DOHH2 (cell line): ENCODE measurements around the gene IFT88.

Source experiments
- H3F3A ChIP-seq: fragments of 200-600 bp; sonication (generic), shearing (Covaris generic); 2 replicates; pipeline ENCODE4 v1.6.0; 2016; ENCODE audit warnings: antibody characterized with exemption, mild to moderate bottlenecking; ENCODE audit not compliant: control insufficient read depth, insufficient read depth
- H3K27ac ChIP-seq: fragments of 200-600 bp; sonication (generic); 2 replicates; pipeline ENCODE4 v1.5.1; 2014; ENCODE audit warnings: low read depth, mild to moderate bottlenecking, low read length, moderate library complexity
- H3K27me3 ChIP-seq: fragments of 200-600 bp; sonication (generic); 2 replicates; pipeline ENCODE4 v1.6.1; 2014; ENCODE audit warnings: mild to moderate bottlenecking, low read length, mixed read lengths; ENCODE audit not compliant: control insufficient read depth
- H3K36me3 ChIP-seq: fragments of 200-600 bp; sonication (generic); 2 replicates; pipeline ENCODE4 v1.6.1; 2014; ENCODE audit warnings: mild to moderate bottlenecking, low read length, moderate library complexity, mixed read lengths; ENCODE audit not compliant: control insufficient read depth
- H3K4me1 ChIP-seq: fragments of 200-600 bp; sonication (generic); 2 replicates; pipeline ENCODE4 v1.6.1; 2014; ENCODE audit warnings: mild to moderate bottlenecking, low read length, mixed read lengths; ENCODE audit not compliant: control insufficient read depth
- H3K4me2 ChIP-seq: fragments of 200-600 bp; sonication (generic); 2 replicates; pipeline ENCODE4 v1.6.0; 2014; ENCODE audit warnings: mild to moderate bottlenecking, low read length, moderate library complexity
- H3K4me3 ChIP-seq: fragments of 200-600 bp; sonication (generic); 2 replicates; pipeline ENCODE4 v1.5.1; 2014; ENCODE audit warnings: mild to moderate bottlenecking, low read length, mixed read lengths
- H3K79me2 ChIP-seq: fragments of 200-600 bp; sonication (generic); 2 replicates; pipeline ENCODE4 v1.6.1; 2014; ENCODE audit warnings: mild to moderate bottlenecking, low read length, mixed read lengths; ENCODE audit not compliant: control insufficient read depth
- H3K9me2 ChIP-seq: fragments of 200-600 bp; sonication (generic); replicated peaks from 2 replicates; pipeline ENCODE4 v1.6.1; 2014; ENCODE audit warnings: mild to moderate bottlenecking, low read length, mixed read lengths; ENCODE audit not compliant: control insufficient read depth
- H3K9me3 ChIP-seq: fragments of 200-600 bp; sonication (generic); 2 replicates; pipeline ENCODE4 v1.6.1; 2014; ENCODE audit warnings: antibody characterized with exemption, low read length, mixed read lengths; ENCODE audit not compliant: control insufficient read depth, insufficient read depth
- H4K20me1 ChIP-seq: fragments of 200-600 bp; sonication (generic); 2 replicates; pipeline ENCODE4 v1.6.0; 2014; ENCODE audit warnings: low read depth, mild to moderate bottlenecking, antibody characterized with exemption, low read length, moderate library complexity; ENCODE audit not compliant: control insufficient read depth, insufficient read depth
- CTCF ChIP-seq: fragments of 200-600 bp; sonication (generic); IDR thresholded peaks from one replicate; pipeline ENCODE4 v1.5.1; 2014; ENCODE audit warnings: antibody characterized with exemption, mild to moderate bottlenecking, low read depth, low read length; ENCODE audit not compliant: poor library complexity, severe bottlenecking
- EZH2phosphoT487 ChIP-seq: fragments of 200-600 bp; sonication (generic); IDR thresholded peaks from 2 replicates; pipeline ENCODE4 v1.6.1; 2017; ENCODE audit warnings: borderline replicate concordance, mild to moderate bottlenecking, antibody characterized with exemption, low read length, moderate library complexity, mixed read lengths

Gene IFT88

GRCh38 chr13:20544201-20544923, 22.6 kb upstream of the IFT88 start:
- TF ChIP-seq EZH2phosphoT487 (no peak), CTCF (no peak)
- Histone ChIP-seq H3F3A (no peaks in the 10 kb centered on the region), H3K9me3 (no peaks in the 10 kb centered on the region; the same call in 1 of the 2 replicates), H3K27ac (no peak overlapping the region), H3K4me3 (no peak overlapping the region), H3K79me2 (no peaks in the 10 kb centered on the region), H3K27me3 (no peaks in the 10 kb centered on the region; the same call in 1 of the 2 replicates), H3K9me2 (no peaks in the 10 kb centered on the region), H3K4me1 (no peaks in the 10 kb centered on the region), H3K36me3 (no peaks in the 10 kb centered on the region), H4K20me1 (no peaks in the 10 kb centered on the region), H3K4me2 (no peak overlapping the region)

- no peak overlapping the region for H3K27ac ChIP-seq
- TF ChIP-seq EZH2phosphoT487 (no peak), CTCF (no peak)
- no peaks in the 10 kb centered on the region for H3F3A ChIP-seq
- no peaks in the 10 kb centered on the region for H3K4me1 ChIP-seq
- no peaks in the 10 kb centered on the region for H3K79me2 ChIP-seq
- no peaks in the 10 kb centered on the region for H3K9me2 ChIP-seq
- H3K36me3 ChIP-seq: no peaks in the 10 kb centered on the region
- no peaks in the 10 kb centered on the region; the same call in 1 of the 2 replicates for H3K27me3 ChIP-seq
- H4K20me1 ChIP-seq: no peaks in the 10 kb centered on the region
- no peak overlapping the region for H3K4me2 ChIP-seq
- no peak overlapping the region for H3K4me3 ChIP-seq
- H3K9me3 ChIP-seq: no peaks in the 10 kb centered on the region
Observed at GRCh38 chr13:20546556-20546955, 20.4 kb upstream of the IFT88 start.

- Histone ChIP-seq H3K4me3 (no peak overlapping the region), H3F3A (no peaks in the 10 kb centered on the region), H3K27me3 (no peaks in the 10 kb centered on the region; the same call in 1 of the 2 replicates), H3K4me1 (no peaks in the 10 kb centered on the region), H3K9me2 (no peaks in the 10 kb centered on the region), H3K27ac (no peak overlapping the region), H3K36me3 (no peaks in the 10 kb centered on the region), H3K4me2 (no peak overlapping the region), H4K20me1 (no peaks in the 10 kb centered on the region), H3K9me3 (no peaks in the 10 kb centered on the region), H3K79me2 (no peaks in the 10 kb centered on the region)
- TF ChIP-seq EZH2phosphoT487 (no peak), CTCF (no peak)
Observed at GRCh38 chr13:20547479-20547908, 19.5 kb upstream of the IFT88 start.
